Small intestine (tissue), 7 donors: ENCODE data around the gene RIMBP2. TPM values are rescaled to one million over a fixed set of nuclear protein-coding genes. Genes with fewer than 3 reads are reported as not detected.

Experiments used
- DNase-seq, 2 donors: peaks; one replicate each; pipeline versions ENCODE4 v3.0.0 to v3.0.0-alpha.2; 2013
- FAIRE-seq: peaks from 2 replicates; lab custom pipeline; 2012; peaks lifted over from hg19 to GRCh38; lab: Jason Lieb, UNC
- H3K27ac ChIP-seq, 3 donors: one replicate each; pipeline ENCODE4 v1.5.1; 2013; ENCODE audit warnings: low read length in 2 of 3, mild to moderate bottlenecking in 2 of 3, control low read depth in 1 of 3, inconsistent platforms in 1 of 3, low read depth in 1 of 3, moderate library complexity in 1 of 3
- H3K27me3 ChIP-seq, 3 donors: one replicate each; pipeline ENCODE4 v1.6.1; 2013; ENCODE audit warnings: low read length in 3 of 3, inconsistent platforms in 1 of 3; ENCODE audit not compliant: control insufficient read depth in 3 of 3, insufficient read depth in 3 of 3
- H3K36me3 ChIP-seq, 3 donors: one replicate each; pipeline ENCODE4 v1.6.1; 2013; ENCODE audit warnings: low read length in 3 of 3, inconsistent platforms in 1 of 3, low read depth in 1 of 3, mild to moderate bottlenecking in 1 of 3, moderate library complexity in 1 of 3; ENCODE audit not compliant: control insufficient read depth in 3 of 3, insufficient read depth in 2 of 3
- H3K4me1 ChIP-seq, 3 donors: one replicate each; pipeline ENCODE4 v1.6.1; 2013; ENCODE audit warnings: low read length in 2 of 3, inconsistent platforms in 1 of 3, low read depth in 1 of 3, mild to moderate bottlenecking in 1 of 3, moderate library complexity in 1 of 3; ENCODE audit not compliant: control insufficient read depth in 3 of 3, insufficient read depth in 2 of 3
- H3K4me3 ChIP-seq, 3 donors: one replicate each; pipeline ENCODE4 v1.5.1; 2013; ENCODE audit warnings: low read length in 3 of 3, control low read depth in 1 of 3, inconsistent platforms in 1 of 3, low read depth in 1 of 3, mild to moderate bottlenecking in 1 of 3, moderate library complexity in 1 of 3
- H3K9me3 ChIP-seq, 2 donors: one replicate each; pipeline ENCODE4 v1.6.1; 2013; ENCODE audit warnings: low read depth in 1 of 2, low read length in 1 of 2; ENCODE audit not compliant: control insufficient read depth in 2 of 2, insufficient read depth in 1 of 2
- WGBS, 3 donors: extraction: QIAGEN DNeasy Blood & Tissue Kit; methylation state at CpG; one replicate each; pipeline ENCODE4 v1.1.7; 2013; 5-methylcytosine and 5-hydroxymethylcytosine counted together
- polyA plus RNA-seq, 4 donors: library from polyadenylated mRNA; stranded (reverse) in 3 of 4; unstranded in 1 of 4; fragments of 200-250 nt in 3 of 4; fragments of 120-200 nt in 1 of 4; gene quantifications; one replicate each; pipeline versions ENCODE4 v1.2.1 to v1.2.3, GENCODE V29; 2013
- donor health status: healthy with polysubstance abuse.
- donor health status: control.
- donor health status: control.
- donor health status: Bipolar disorder and iron deficiency.
- donor health status: healthy.

The RIMBP2 gene
- polyA plus RNA-seq, 4 donors = 0.22 to 12.2 (median 2.3) TPM

DNA sequence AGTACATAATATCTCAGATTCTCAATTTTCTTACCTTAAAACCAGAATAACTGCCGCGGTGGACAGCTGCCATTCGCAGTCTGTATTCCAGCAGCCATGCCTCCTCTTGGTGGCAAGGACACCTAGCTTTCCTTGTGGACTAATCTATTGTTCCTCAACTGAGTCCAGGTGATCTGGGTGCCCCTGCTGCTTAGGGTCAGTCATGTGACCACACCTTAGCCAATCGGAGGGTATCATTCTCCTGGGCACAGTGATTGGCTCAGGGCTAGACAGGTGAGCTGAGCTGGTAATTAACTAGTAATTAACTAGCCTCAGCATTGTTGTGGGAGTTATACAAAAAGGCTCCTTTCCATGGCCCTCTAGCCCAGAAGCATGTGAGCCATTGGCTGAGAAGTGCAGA, 55.0 kb downstream of the RIMBP2 start:
- Histone ChIP-seq H3K4me1 (no peaks in the 10 kb centered on the region), H3K9me3 (no peaks in the 10 kb centered on the region), H3K36me3 (no peaks in the 10 kb centered on the region), H3K27me3 (no peaks in the 10 kb centered on the region), H3K27ac (no peak overlapping the region), H3K4me3 (no peak overlapping the region)
- WGBS, 3 donors = 94 to 98% (median 95%) methylated on average over 4 of the region's 4 CpGs
- FAIRE-seq (no peak), DNase-seq (no peak)

DNA sequence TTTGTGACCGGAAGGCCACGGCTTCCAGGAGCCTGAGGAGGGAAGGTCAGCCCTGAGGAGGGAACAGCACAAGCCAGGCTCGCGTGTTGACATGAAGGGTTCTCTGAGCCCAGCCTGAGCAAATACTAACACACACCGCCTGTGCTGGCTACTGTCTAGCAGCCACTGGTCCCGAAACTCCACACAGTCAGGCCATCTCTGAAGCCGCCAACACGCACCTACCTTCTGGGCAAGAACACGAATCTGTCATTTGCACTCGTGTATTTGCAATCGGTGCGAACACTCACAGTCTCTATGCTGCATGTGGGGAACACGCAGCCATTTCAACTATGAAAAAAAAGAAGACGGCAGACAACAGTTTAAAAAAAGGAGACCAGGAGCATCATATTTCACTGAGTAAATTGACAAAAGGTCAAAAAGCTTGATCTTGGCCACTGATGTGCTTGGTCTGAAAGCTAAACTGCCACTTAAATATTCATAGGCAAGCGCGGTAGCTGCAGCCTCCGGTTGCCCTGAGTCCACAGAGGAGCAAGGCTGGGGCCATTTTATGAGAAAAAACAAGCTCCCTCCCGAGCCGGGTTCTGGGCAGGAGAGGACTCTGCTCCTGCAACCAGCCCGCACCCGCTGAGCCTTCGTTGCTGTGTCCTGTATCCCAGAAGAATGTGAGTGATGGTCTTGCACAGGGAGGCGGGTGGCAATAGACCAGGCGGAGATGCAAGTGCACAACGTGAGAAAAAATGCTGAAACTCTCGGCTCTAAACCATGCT, 57.8 kb downstream of the RIMBP2 start:
- FAIRE-seq = no peak

GRCh38 chr12:130656411-130656810, 59.7 kb downstream of the RIMBP2 start:
- Histone ChIP-seq H3K4me1 (no peaks in the 10 kb centered on the region), H3K4me3 (no peak overlapping the region), H3K27me3 (peaks cover 0 to 3% (median 0%) of the 10 kb centered on the region in 3 donors), H3K36me3 (no peaks in the 10 kb centered on the region), H3K27ac (no peak overlapping the region), H3K9me3 (peaks cover 0 to 5% of the 10 kb centered on the region in 2 donors)
- WGBS, 3 donors = 77 to 87% (median 82%) methylated on average over 8 of the region's 8 CpGs
- FAIRE-seq (no peak), DNase-seq (no peak)

More for the DNA sequence above, 57.8 kb downstream of the RIMBP2 start:
- WGBS, 3 donors = 71 to 74% (median 72%) methylated on average over 26 of the region's 26 CpGs
- DNase-seq = no peak
- H3K27ac ChIP-seq = no peak overlapping the region
- H3K36me3 ChIP-seq = no peaks in the 10 kb centered on the region
- no peak overlapping the region for H3K4me3 ChIP-seq
- peaks cover 0 to 3% (median 0%) of the 10 kb centered on the region in 3 donors for H3K27me3 ChIP-seq
- H3K9me3 ChIP-seq = peaks cover 0 to 5% of the 10 kb centered on the region in 2 donors
- H3K4me1 ChIP-seq = no peaks in the 10 kb centered on the region

DNA sequence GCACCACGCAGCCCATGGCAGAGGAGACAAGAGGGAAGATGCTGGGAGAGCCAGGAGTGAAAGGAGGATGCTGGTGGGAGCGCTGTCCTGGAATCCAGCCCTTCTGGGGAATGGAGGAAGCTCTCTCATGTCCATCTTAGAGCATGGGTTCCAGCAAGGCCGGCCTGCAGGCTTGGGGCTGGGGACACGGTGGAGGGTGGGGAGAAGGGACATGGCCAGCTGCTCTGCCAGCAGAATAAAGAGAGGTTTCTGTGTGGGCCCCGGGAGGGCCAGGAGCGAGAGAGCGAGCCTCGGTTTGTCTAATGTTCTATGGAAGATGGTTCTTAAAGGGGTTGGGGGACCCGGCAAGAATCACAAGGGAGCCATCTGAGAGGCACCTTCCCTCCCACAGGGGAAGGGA, 60.2 kb downstream of the RIMBP2 start:
- FAIRE-seq (no peak), DNase-seq (no peak)
- H3K9me3 ChIP-seq = peaks cover 0 to 5% of the 10 kb centered on the region in 2 donors
- peaks cover 0 to 3% (median 0%) of the 10 kb centered on the region in 3 donors for H3K27me3 ChIP-seq
- H3K4me3 ChIP-seq = no peak overlapping the region
- 83 to 92% (median 88%) methylated on average over 9 of the region's 9 CpGs for WGBS, 3 donors
- H3K27ac ChIP-seq = no peak overlapping the region
- H3K4me1 ChIP-seq = no peaks in the 10 kb centered on the region
- no peaks in the 10 kb centered on the region for H3K36me3 ChIP-seq

GRCh38 chr12:130655010-130655409, 61.1 kb downstream of the RIMBP2 start:
- WGBS, 3 donors = 32 to 62% (median 35%) methylated on average over 4 of the region's 4 CpGs
- H3K36me3 ChIP-seq = no peaks in the 10 kb centered on the region
- H3K27ac ChIP-seq = no peak overlapping the region
- DNase-seq (no peak), FAIRE-seq (no peak)
- peaks cover 0 to 5% of the 10 kb centered on the region in 2 donors for H3K9me3 ChIP-seq
- H3K27me3 ChIP-seq = peaks cover 0 to 3% (median 0%) of the 10 kb centered on the region in 3 donors
- H3K4me1 ChIP-seq = no peaks in the 10 kb centered on the region
- H3K4me3 ChIP-seq = no peak overlapping the region

DNA sequence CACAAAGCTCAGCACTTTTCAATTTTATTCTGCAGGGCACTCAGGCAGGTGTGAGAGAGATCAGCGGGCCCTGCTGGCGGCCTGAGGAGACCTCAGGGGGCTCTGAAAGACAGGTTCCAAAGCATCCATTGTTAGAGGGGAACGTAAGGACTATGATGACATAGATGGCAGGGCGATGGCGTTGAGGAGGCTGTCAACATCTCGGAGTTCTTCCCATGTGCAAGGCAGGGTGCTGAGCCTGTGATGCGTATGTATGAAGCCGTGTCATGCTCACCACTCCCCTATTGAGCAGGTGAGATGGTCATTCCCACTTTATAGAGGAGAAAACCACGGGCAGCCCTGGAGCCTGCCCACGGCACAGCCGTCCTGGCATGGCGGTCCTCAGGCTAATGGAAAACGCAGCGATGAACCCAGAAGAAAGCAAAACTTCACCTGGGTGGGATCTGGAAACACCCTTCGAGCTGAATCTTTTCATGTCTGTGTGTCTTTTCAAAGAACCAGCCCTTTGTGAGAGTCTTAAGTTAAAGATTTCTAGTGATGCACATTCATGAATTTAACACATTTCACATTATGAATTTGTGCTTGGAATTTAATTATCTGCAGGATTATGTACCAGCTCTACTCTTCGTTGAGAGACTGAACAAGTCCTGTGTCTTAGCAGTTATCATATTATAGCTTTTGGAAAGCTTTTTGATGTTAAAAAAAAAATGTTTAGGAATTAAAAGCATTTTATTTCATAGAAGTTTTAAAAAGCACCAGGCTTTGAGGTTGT, 64.7 kb downstream of the RIMBP2 start:
- DNase-seq (no peak), FAIRE-seq (no peak)
- no peak overlapping the region for H3K27ac ChIP-seq
- H3K4me3 ChIP-seq = no peak overlapping the region
- 77 to 83% (median 81%) methylated on average over 16 of the region's 16 CpGs for WGBS, 3 donors
- H3K4me1 ChIP-seq = no peaks in the 10 kb centered on the region
- peaks cover 0 to 5% of the 10 kb centered on the region in 2 donors for H3K9me3 ChIP-seq
- peaks cover 0 to 3% (median 0%) of the 10 kb centered on the region in 3 donors for H3K27me3 ChIP-seq
- no peaks in the 10 kb centered on the region for H3K36me3 ChIP-seq

GRCh38 chr12:130650131-130650530, 66.0 kb downstream of the RIMBP2 start:
- H3K27me3 ChIP-seq = no peaks in the 10 kb centered on the region
- FAIRE-seq = no peak
- no peak overlapping the region for H3K27ac ChIP-seq
- H3K36me3 ChIP-seq = no peaks in the 10 kb centered on the region
- no peak overlapping the region for H3K4me3 ChIP-seq
- WGBS, 3 donors = 59 to 64% (median 61%) methylated on average over 9 of the region's 9 CpGs
- H3K4me1 ChIP-seq = no peaks in the 10 kb centered on the region
- DNase-seq = no peak
- peaks cover 0 to 5% of the 10 kb centered on the region in 2 donors for H3K9me3 ChIP-seq

- no peak overlapping the region for H3K4me3 ChIP-seq
- no peaks in the 10 kb centered on the region for H3K27me3 ChIP-seq
- no peak overlapping the region for H3K27ac ChIP-seq
- FAIRE-seq = no peak
- H3K36me3 ChIP-seq = no peaks in the 10 kb centered on the region
- peaks cover 0 to 5% of the 10 kb centered on the region in 2 donors for H3K9me3 ChIP-seq
- no peak for DNase-seq
- H3K4me1 ChIP-seq = no peaks in the 10 kb centered on the region
- 90 to 93% (median 91%) methylated on average over 32 to 37 of the region's 37 CpGs for WGBS, 3 donors
These were observed 66.7 kb downstream of the RIMBP2 start for GRCh38 chr12:130649101-130650045.
